ENCODE results near the gene TMEM244.
"Not testable (repeated sequence)": the region's sequence is repeated elsewhere in the genome, so short reads cannot be mapped to it uniquely, and the experiment has no call there.

The TMEM244 gene

DNA sequence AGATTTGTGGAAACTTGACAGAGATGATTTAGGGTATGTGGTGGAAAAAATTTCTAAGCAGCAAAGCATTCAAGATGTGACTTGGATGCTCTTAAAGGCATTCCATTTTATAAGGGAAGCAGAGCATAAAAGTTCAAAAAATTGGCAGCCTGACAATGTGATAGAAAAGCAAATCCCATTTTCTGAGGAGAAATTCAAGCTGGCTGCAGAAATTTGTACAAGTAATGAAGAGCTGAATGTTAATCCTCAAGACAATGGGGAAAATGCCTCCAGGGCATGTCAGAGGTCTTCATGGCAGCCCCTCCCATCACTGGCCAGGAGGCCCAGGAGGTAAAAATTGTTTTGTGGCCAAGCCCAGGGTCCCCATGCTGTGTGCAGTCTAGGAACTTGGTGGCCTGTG is 58.2 kb downstream of the TMEM244 start:
- not testable (repeated sequence) for DNase-seq

DNA sequence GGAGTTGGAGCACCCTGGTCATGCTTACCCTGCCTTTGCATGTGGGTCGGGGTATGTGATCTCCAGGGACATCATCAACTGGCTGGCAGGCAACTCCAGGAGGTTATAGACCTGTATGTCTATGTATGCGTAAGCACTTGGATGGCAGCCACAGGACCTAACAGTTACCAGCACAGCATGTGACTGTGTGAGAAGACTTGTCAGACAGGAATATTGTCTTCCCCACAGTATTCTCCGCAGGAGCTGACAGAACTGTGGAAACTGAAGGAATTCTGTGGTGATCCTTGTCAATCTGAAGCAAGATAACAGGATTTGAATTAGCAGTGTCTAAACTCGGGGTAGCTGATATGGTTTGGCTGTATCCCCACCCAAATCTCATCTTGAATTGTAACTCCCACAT is 59.2 kb downstream of the TMEM244 start:
- no peak for DNase-seq

DNA sequence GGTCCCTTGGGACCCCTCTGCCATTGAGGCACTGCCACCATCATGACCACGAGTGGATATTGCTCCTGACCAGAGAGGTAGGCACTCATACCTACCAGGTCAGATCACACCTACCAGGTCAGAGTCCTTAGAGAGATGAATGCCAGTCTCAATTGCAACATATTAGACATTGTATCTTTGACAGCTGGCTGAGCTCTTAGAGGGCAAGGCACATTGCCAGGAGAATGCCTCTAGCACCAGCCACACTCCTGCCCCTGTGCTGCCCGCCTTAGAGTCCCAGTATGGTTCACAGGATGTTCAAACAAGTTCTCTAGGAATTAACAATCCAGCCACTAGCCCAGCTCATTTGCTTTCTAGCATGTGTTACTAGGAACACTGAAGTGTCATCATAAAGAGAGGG is 65.9 kb downstream of the TMEM244 start:
- no peak for DNase-seq

DNA sequence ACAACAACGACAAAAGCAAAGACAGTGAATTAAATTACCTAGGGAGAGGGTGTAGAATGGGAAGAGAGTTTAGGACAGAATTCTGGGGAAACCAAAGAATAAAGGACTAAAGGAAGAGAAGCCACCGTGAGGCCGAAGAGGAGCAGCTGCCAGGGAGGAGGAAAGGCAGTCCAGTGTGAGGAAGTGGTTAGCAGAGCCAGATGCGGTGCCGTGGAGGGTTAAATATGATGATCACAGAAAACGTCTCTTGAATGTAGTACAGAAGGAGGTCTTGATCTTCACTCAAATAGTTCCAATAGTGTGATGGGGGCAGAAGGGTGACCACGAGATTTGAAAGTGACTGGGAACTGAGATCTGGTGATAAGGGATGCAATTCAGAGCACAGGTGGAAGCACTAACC is 67.7 kb downstream of the TMEM244 start:
- no peak for DNase-seq

- no peak for DNase-seq
Observed at GRCh38 chr6:129792049-129792448, 69.1 kb downstream of the TMEM244 start.

DNA sequence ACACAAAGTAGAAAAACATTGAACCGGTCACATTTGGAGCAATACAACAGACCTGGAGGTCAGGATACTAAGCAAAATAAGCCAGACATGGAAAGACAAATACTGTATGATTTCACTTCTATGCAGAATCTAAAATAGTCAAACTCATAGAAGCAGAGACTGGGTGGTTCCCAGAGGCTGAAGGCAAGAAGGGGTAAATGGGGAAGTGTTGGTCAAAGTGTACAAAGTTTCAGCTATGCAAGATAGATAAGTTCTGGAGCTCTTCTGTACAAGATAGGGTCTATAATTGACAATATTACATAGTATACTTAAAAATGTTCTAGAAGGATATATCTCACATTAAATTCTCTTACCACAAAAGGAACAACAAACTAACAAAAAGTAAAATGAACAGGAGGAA is 70.3 kb downstream of the TMEM244 start:
- no peak for DNase-seq

GRCh38 chr6:129789974-129790373 is 71.1 kb downstream of the TMEM244 start:
- no peak for DNase-seq

DNA sequence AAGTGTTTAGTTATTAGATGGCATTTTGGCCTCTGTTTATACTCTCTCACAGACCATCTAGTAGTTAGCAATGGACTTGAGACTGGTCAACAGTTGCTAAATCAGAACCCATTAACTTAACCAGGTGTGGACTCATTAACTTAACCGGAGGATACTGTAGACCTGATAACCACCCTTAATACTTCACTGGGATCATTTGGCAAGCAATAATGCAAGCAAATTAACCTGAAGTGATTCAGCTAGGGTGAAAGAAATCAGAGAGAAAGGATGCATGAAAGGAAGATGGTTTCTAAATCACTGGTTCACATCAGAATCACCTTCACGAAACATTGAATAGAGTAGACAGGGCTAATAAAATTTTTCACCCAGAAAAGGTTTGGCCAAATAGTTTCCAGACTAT is 73.3 kb downstream of the TMEM244 start:
- DNase-seq = no peak

DNA sequence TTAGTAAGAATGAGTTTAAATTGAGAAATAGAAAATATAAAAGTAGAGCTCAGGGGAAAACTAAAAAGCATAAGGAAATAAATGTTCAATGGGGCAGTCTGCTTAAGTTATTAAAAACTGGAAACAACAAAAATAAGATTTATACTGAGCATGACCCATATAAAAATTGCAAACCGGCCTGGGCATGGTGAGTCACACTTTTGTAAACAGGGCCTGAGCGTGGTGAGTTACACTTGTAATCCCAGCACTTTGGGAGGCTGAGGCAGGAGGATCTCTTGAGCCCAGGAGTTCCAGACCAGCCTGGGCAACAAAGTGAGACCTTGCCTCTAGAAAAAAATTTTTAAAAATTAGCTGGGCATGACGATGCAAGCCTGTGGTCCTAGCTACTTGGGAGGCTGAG is 74.6 kb downstream of the TMEM244 start:
- DNase-seq = no peak

- no peak for DNase-seq
Observed at GRCh38 chr6:129785756-129786135, 75.4 kb downstream of the TMEM244 start.

GRCh38 chr6:129785047-129785755 is 75.9 kb downstream of the TMEM244 start:
- DNase-seq = no peak

Measured in islet precursor cell (in vitro differentiated cells).